OCI-LY1 (cell line): ENCODE data around the gene ACVR1B.

ENCODE experiments used
- H2AFZ ChIP-seq: fragments of 200-600 bp; sonication (generic), shearing (Covaris generic); 2 replicates; pipeline ENCODE4 v1.6.0; 2014; ENCODE audit warnings: antibody characterized with exemption, mild to moderate bottlenecking, low read length
- H3F3A ChIP-seq: fragments of 200-600 bp; sonication (generic), shearing (Covaris generic); 2 replicates; pipeline ENCODE4 v1.6.0; 2014; ENCODE audit warnings: mild to moderate bottlenecking, antibody characterized with exemption, low read length, moderate library complexity; ENCODE audit not compliant: insufficient read depth
- H3K27ac ChIP-seq: fragments of 200-600 bp; sonication (generic); 2 replicates; pipeline ENCODE4 v1.5.1; 2014; ENCODE audit warnings: low read length, mixed run types, mild to moderate bottlenecking, low read depth; ENCODE audit not compliant: poor library complexity, severe bottlenecking
- H3K27me3 ChIP-seq: fragments of 200-600 bp; sonication (generic); 2 replicates; pipeline ENCODE4 v1.6.0; 2014; ENCODE audit warnings: antibody characterized with exemption, mild to moderate bottlenecking, low read length, moderate library complexity; ENCODE audit not compliant: insufficient read depth
- H3K36me3 ChIP-seq: fragments of 200-600 bp; sonication (generic); 2 replicates; pipeline ENCODE4 v1.6.1; 2014; ENCODE audit warnings: mild to moderate bottlenecking, antibody characterized with exemption, low read length, moderate library complexity, mixed read lengths; ENCODE audit not compliant: insufficient read depth
- H3K4me1 ChIP-seq: fragments of 200-600 bp; sonication (generic); 2 replicates; pipeline ENCODE4 v1.5.1; 2014; ENCODE audit warnings: mild to moderate bottlenecking, low read length, moderate library complexity; ENCODE audit not compliant: insufficient read depth, severe bottlenecking
- H3K4me2 ChIP-seq: fragments of 200-600 bp; sonication (generic), shearing (Covaris generic); 2 replicates; pipeline ENCODE4 v1.6.1; 2014; ENCODE audit warnings: low read length
- H3K4me3 ChIP-seq: fragments of 200-600 bp; sonication (generic); 2 replicates; pipeline ENCODE4 v1.5.1; 2014; ENCODE audit warnings: low read length, low read depth, mild to moderate bottlenecking, mixed read lengths; ENCODE audit not compliant: poor library complexity, severe bottlenecking
- H3K79me2 ChIP-seq: fragments of 200-600 bp; shearing (Covaris generic); 2 replicates; pipeline ENCODE4 v1.6.1; 2016; ENCODE audit warnings: mixed run types, low read length, mixed read lengths; ENCODE audit not compliant: insufficient read depth
- H3K9ac ChIP-seq: fragments of 200-600 bp; sonication (generic), shearing (Covaris generic); 2 replicates; pipeline ENCODE4 v1.6.1; 2014; ENCODE audit warnings: mild to moderate bottlenecking, low read length, mixed read lengths
- H3K9me2 ChIP-seq: fragments of 200-600 bp; sonication (generic), shearing (Covaris generic); 2 replicates; pipeline ENCODE4 v1.6.1; 2014; ENCODE audit warnings: low read depth, mild to moderate bottlenecking, low read length, mixed read lengths
- H3K9me3 ChIP-seq: fragments of 200-600 bp; shearing (Covaris generic); 2 replicates; pipeline ENCODE4 v1.6.1; 2014; ENCODE audit warnings: low read length, mixed read lengths
- H4K20me1 ChIP-seq: fragments of 200-600 bp; sonication (generic), shearing (Covaris generic); 2 replicates; pipeline ENCODE4 v1.6.0; 2016; ENCODE audit warnings: mild to moderate bottlenecking, low read length; ENCODE audit not compliant: insufficient read depth
- EZH2 ChIP-seq: fragments of 200-600 bp; sonication (generic), shearing (Covaris generic); IDR thresholded peaks from 2 replicates; pipeline ENCODE4 v1.8.0; 2017; ENCODE audit warnings: borderline replicate concordance, mixed run types, mild to moderate bottlenecking, antibody characterized with exemption, low read length, moderate library complexity, mixed read lengths
- TF ChIP-seq, protein P1 (sequence below): fragments of 200-600 bp; sonication (generic), shearing (Covaris generic); IDR thresholded peaks from 2 replicates; pipeline ENCODE4 v1.5.1; 2017; ENCODE audit warnings: mild to moderate bottlenecking, antibody characterized with exemption, low read length, moderate library complexity, mixed read lengths

Gene ACVR1B

DNA sequence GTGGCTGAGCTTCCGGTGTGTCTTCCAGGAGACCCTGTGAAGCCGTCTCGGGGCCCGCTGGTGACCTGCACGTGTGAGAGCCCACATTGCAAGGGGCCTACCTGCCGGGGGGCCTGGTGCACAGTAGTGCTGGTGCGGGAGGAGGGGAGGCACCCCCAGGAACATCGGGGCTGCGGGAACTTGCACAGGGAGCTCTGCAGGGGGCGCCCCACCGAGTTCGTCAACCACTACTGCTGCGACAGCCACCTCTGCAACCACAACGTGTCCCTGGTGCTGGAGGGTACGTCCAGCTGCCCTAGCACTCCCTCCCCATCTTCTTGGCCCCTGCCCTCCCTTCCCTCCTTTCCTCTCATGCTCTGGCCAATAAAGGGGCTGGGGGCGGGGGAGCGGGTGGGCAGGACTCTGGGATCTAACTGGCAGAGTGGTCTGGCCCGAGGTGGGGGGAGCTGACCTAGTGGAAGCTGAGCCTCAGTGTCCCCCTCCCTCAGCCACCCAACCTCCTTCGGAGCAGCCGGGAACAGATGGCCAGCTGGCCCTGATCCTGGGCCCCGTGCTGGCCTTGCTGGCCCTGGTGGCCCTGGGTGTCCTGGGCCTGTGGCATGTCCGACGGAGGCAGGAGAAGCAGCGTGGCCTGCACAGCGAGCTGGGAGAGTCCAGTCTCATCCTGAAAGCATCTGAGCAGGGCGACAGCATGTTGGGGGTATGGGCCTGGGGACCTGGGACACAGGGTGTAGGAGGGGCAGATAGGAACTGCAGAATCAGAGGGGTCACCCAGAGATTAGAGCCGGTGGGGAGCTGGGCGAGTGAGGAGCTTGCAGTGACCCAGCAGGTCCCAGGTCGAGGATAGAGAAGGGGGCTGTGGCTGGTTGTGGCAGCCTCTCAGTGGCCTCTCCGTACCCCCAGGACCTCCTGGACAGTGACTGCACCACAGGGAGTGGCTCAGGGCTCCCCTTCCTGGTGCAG is 38.1 kb upstream of the ACVR1B start:
- Histone ChIP-seq H3F3A (no peaks in the 10 kb centered on the region), H3K27ac (no peak overlapping the region), H3K27me3 (no peaks in the 10 kb centered on the region; the same call in 1 of the 2 replicates), H3K9ac (no peak overlapping the region), H3K4me2 (no peak overlapping the region), H3K4me1 (no peaks in the 10 kb centered on the region), H3K4me3 (no peak overlapping the region), H4K20me1 (no peaks in the 10 kb centered on the region), H3K36me3 (no peaks in the 10 kb centered on the region), H3K79me2 (no peaks in the 10 kb centered on the region), H3K9me2 (no peaks in the 10 kb centered on the region), H2AFZ (no peak overlapping the region), H3K9me3 (no peaks in the 10 kb centered on the region)
- TF ChIP-seq, protein P1, sequence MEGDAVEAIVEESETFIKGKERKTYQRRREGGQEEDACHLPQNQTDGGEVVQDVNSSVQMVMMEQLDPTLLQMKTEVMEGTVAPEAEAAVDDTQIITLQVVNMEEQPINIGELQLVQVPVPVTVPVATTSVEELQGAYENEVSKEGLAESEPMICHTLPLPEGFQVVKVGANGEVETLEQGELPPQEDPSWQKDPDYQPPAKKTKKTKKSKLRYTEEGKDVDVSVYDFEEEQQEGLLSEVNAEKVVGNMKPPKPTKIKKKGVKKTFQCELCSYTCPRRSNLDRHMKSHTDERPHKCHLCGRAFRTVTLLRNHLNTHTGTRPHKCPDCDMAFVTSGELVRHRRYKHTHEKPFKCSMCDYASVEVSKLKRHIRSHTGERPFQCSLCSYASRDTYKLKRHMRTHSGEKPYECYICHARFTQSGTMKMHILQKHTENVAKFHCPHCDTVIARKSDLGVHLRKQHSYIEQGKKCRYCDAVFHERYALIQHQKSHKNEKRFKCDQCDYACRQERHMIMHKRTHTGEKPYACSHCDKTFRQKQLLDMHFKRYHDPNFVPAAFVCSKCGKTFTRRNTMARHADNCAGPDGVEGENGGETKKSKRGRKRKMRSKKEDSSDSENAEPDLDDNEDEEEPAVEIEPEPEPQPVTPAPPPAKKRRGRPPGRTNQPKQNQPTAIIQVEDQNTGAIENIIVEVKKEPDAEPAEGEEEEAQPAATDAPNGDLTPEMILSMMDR: peak; percentile 38
- no peak for TF ChIP-seq EZH2

DNA sequence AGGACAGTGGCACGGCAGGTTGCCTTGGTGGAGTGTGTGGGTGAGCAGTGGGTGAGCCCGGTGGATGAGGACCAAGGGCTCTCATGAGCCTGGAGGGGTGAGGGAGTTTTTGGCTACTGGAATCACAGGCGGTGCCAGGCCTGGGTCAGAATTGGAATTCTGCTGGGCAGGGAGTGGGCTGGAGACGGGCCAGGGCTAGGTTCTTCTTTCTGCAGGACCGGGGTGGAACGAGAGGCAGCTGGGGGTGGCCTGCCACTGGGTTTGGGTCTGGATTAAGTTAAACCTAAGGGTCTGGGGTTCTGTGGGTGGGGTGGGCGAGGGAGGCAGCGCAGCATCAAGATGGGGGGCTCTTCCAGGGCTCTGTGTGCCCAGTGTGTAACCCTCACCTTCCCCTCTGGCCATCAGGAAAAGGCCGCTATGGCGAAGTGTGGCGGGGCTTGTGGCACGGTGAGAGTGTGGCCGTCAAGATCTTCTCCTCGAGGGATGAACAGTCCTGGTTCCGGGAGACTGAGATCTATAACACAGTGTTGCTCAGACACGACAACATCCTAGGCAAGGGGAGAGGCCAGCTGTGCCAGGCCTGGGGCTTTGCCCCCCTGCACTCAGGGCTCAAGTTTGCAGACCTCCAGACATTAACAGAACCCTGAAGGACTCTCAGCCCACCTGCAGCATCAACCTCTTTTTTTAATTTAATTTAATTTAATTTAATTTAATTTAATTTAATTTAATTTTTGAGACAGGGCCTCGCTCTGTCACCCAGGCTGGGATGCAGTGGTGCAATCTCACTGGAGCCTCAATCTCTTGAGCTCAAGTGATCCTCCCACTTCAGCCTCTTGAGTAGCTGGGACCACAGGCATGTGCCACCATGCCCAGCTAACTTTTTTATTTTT is 37.2 kb upstream of the ACVR1B start:
- H3F3A ChIP-seq: no peaks in the 10 kb centered on the region
- H3K27me3 ChIP-seq: no peaks in the 10 kb centered on the region
- TF ChIP-seq EZH2: no peak
- TF ChIP-seq, protein P1: no peak
- no peaks in the 10 kb centered on the region for H3K9me3 ChIP-seq
- H3K36me3 ChIP-seq: no peaks in the 10 kb centered on the region
- no peaks in the 10 kb centered on the region for H3K4me1 ChIP-seq
- no peaks in the 10 kb centered on the region for H4K20me1 ChIP-seq
- H3K4me3 ChIP-seq: no peak overlapping the region
- H3K9ac ChIP-seq: no peak overlapping the region
- no peaks in the 10 kb centered on the region for H3K9me2 ChIP-seq
- H3K27ac ChIP-seq: no peak overlapping the region
- H2AFZ ChIP-seq: no peak overlapping the region
- no peaks in the 10 kb centered on the region for H3K79me2 ChIP-seq
- no peak overlapping the region for H3K4me2 ChIP-seq

DNA sequence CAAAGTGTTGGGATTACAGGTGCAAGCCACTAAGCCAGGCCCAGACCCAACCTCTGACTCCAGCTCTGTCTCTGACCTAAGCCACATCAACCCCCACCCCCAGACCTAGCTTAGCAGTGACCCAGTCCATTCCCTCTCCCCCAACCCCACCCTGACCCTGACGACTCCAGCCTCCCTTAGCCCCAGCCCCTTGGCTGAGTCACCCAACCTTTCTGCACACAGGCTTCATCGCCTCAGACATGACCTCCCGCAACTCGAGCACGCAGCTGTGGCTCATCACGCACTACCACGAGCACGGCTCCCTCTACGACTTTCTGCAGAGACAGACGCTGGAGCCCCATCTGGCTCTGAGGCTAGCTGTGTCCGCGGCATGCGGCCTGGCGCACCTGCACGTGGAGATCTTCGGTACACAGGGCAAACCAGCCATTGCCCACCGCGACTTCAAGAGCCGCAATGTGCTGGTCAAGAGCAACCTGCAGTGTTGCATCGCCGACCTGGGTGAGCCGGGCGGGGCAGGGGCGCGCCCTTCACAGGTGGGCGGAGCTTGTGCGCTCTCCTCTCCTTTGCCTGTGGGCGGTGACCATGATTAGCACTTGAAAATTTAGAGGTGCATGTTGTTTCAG is 36.4 kb upstream of the ACVR1B start:
- Histone ChIP-seq H3K36me3 (no peaks in the 10 kb centered on the region), H3K27ac (no peak overlapping the region), H3K79me2 (no peaks in the 10 kb centered on the region), H3K4me2 (no peak overlapping the region), H2AFZ (no peak overlapping the region), H3K9me2 (no peaks in the 10 kb centered on the region), H3F3A (no peaks in the 10 kb centered on the region), H3K9ac (no peak overlapping the region), H3K9me3 (no peaks in the 10 kb centered on the region), H3K4me3 (no peak overlapping the region), H4K20me1 (no peaks in the 10 kb centered on the region), H3K27me3 (no peaks in the 10 kb centered on the region), H3K4me1 (no peaks in the 10 kb centered on the region)
- no peak for TF ChIP-seq EZH2
- TF ChIP-seq, protein P1: no peak
